Gastrocnemius medialis (tissue), 4 donors: ENCODE data around the gene SH3BP5. TPM values are rescaled to one million over a fixed set of nuclear protein-coding genes. Genes with fewer than 3 reads are reported as not detected.
"Not testable (repeated sequence)": the region's sequence is repeated elsewhere in the genome, so short reads cannot be mapped to it uniquely, and the experiment has no call there.

Experiments
- ATAC-seq, 2 donors: fragments of 150-250 bp; one replicate each; pipeline ENCODE4 v1.9.1; 2016
- DNase-seq, 2 donors: peaks; one replicate each; pipeline ENCODE4 v3.0.0-alpha.2; 2019
- H3K27ac ChIP-seq, 4 donors: fragments of 200-600 bp; sonication (generic); 1 replicate in 1 of 4; 2 replicates in 3 of 4; pipeline ENCODE4 v1.5.1; 2016 to 2018; ENCODE audit warnings: mild to moderate bottlenecking in 2 of 4, moderate library complexity in 1 of 4
- H3K27me3 ChIP-seq, 3 donors: fragments of 200-600 bp; sonication (generic) in 2 of 3; 1 replicate in 1 of 3; 2 replicates in 2 of 3; pipeline versions ENCODE4 v1.5.1 to v1.6.0; 2016 to 2019; ENCODE audit warnings: mild to moderate bottlenecking in 1 of 3, moderate library complexity in 1 of 3
- H3K36me3 ChIP-seq, 2 donors: fragments of 200-600 bp; sonication (generic) in 1 of 2; one replicate each; pipeline ENCODE4 v1.5.1; 2017 to 2018
- H3K4me1 ChIP-seq, 2 donors: fragments of 200-600 bp; sonication (generic) in 1 of 2; one replicate each; pipeline ENCODE4 v1.5.1; 2016 to 2017; ENCODE audit warnings: mild to moderate bottlenecking in 2 of 2
- H3K4me3 ChIP-seq, 4 donors: fragments of 200-600 bp; sonication (generic) in 3 of 4; 1 replicate in 1 of 4; 2 replicates in 3 of 4; pipeline ENCODE4 v1.5.1; 2016 to 2019; ENCODE audit warnings: mild to moderate bottlenecking in 2 of 4
- H3K9me3 ChIP-seq, 3 donors: fragments of 200-600 bp; sonication (generic) in 2 of 3; 1 replicate in 1 of 3; 2 replicates in 2 of 3; pipeline ENCODE4 v1.5.1; 2016 to 2019
- CTCF ChIP-seq, 5 experiments: fragments of 450-650 bp in 3 of 5; fragments of 200-600 bp in 2 of 5; sonication (generic) in 2 of 5; IDR thresholded peaks in 4 of 5; conservative IDR thresholded peaks in 1 of 5; 1 replicate in 4 of 5; 2 replicates in 1 of 5; pipeline ENCODE4 v1.5.1; 2016 to 2019; ENCODE audit warnings: antibody characterized with exemption in 5 of 5, mild to moderate bottlenecking in 3 of 5, moderate library complexity in 3 of 5
- POLR2A ChIP-seq, 2 donors: fragments of 450-650 bp; IDR thresholded peaks; one replicate each; pipeline ENCODE4 v1.6.1; 2017; ENCODE audit warnings: antibody characterized with exemption in 2 of 2, mild to moderate bottlenecking in 2 of 2, moderate library complexity in 2 of 2
- in situ Hi-C, 4 donors: fragments of 200-750 bp; cut with MboI; loops; one replicate each; pipeline versions ENCODE4 v1.15.0 to v1.8.0; 2017; ENCODE audit warnings: low sequenced_read_pairs in 4 of 4
- intact Hi-C: fragments of 100-400 bp; cut with DNase I; formaldehyde crosslinking; loops from one replicate; pipeline ENCODE4 v1.15.1; 2023; ENCODE audit warnings: low total_unique reads
- total RNA-seq, 4 donors: library from RNA; depleted of rRNA; stranded (reverse); fragments of >200 nt; gene quantifications; one replicate each; pipeline versions ENCODE4 v1.1.0 to v1.2.3, GENCODE V29; 2016

The SH3BP5 gene
- total RNA-seq, 4 donors from 2014 or later, result 31.5 to 111 (median 75.5) TPM

GRCh38 chr3:15375461-15376000 lies 43.1 kb upstream of the SH3BP5 start:
- H3K27me3 ChIP-seq, result no peaks in the 10 kb centered on the region
- H3K4me3 ChIP-seq, result no peak overlapping the region
- H3K9me3 ChIP-seq, result no peaks in the 10 kb centered on the region
- in situ Hi-C loops, result loop anchor here in 1 of 4 donors (5.0 kb wide), 1 partner anchor 38 kb away; no protein-coding TSS in a partner anchor
- TF ChIP-seq POLR2A (IDR thresholded peaks at IDR 0.05) (no peak), CTCF (IDR thresholded peaks at IDR 0.05 in 4 of 5, conservative IDR thresholded peaks at IDR 0.05 in 1 of 5) (no peak)
- intact Hi-C loops, result no loop called here
- no peak for ATAC-seq
- H3K4me1 ChIP-seq, result peaks cover 0 to 4% of the 10 kb centered on the region in 2 donors
- DNase-seq, result no peak
- no peak overlapping the region for H3K27ac ChIP-seq
- no peaks in the 10 kb centered on the region for H3K36me3 ChIP-seq

- H3K4me3 ChIP-seq, result no peak overlapping the region
- no peak overlapping the region for H3K27ac ChIP-seq
- H3K27me3 ChIP-seq, result no peaks in the 10 kb centered on the region
- ATAC-seq (no peak), DNase-seq (no peak)
- intact Hi-C loops (no loop called here), in situ Hi-C loops (loop anchor here in 1 of 4 donors (5.0 kb wide), 1 partner anchor 36 kb away; no protein-coding TSS in a partner anchor)
- peaks cover 0 to 3% of the 10 kb centered on the region in 2 donors for H3K4me1 ChIP-seq
- H3K36me3 ChIP-seq, result no peaks in the 10 kb centered on the region
- TF ChIP-seq CTCF (IDR thresholded peaks at IDR 0.05 in 4 of 5, conservative IDR thresholded peaks at IDR 0.05 in 1 of 5) (no peak), POLR2A (IDR thresholded peaks at IDR 0.05) (no peak)
- no peaks in the 10 kb centered on the region for H3K9me3 ChIP-seq
Observed at GRCh38 chr3:15372918-15373317, 40.5 kb upstream of the SH3BP5 start.

GRCh38 chr3:15368561-15369135 lies 36.3 kb upstream of the SH3BP5 start:
- no peak for DNase-seq
- Histone ChIP-seq H3K36me3 (no peaks in the 10 kb centered on the region), H3K27me3 (no peaks in the 10 kb centered on the region), H3K4me1 (no peaks in the 10 kb centered on the region), H3K4me3 (no peak overlapping the region), H3K9me3 (no peaks in the 10 kb centered on the region), H3K27ac (no peak overlapping the region)
- TF ChIP-seq POLR2A (IDR thresholded peaks at IDR 0.05), result no peak
- no peak for TF ChIP-seq CTCF (IDR thresholded peaks at IDR 0.05 in 4 of 5, conservative IDR thresholded peaks at IDR 0.05 in 1 of 5)
- ATAC-seq, result no peak
- in situ Hi-C loops (no loop called here), intact Hi-C loops (no loop called here)

- DNase-seq (no peak), ATAC-seq (no peak)
- Histone ChIP-seq H3K4me1 (no peaks in the 10 kb centered on the region), H3K27ac (no peak overlapping the region), H3K27me3 (no peaks in the 10 kb centered on the region), H3K36me3 (no peaks in the 10 kb centered on the region), H3K9me3 (no peaks in the 10 kb centered on the region), H3K4me3 (no peak overlapping the region)
- TF ChIP-seq CTCF (IDR thresholded peaks at IDR 0.05 in 4 of 5, conservative IDR thresholded peaks at IDR 0.05 in 1 of 5) (no peak), POLR2A (IDR thresholded peaks at IDR 0.05) (no peak)
- in situ Hi-C loops, result no loop called here
- intact Hi-C loops, result no loop called here
Observed at GRCh38 chr3:15367059-15367458, 34.7 kb upstream of the SH3BP5 start.

- H3K4me1 ChIP-seq, in situ Hi-C loops, H3K9me3 ChIP-seq, H3K4me3 ChIP-seq, H3K27me3 ChIP-seq, intact Hi-C loops, H3K36me3 ChIP-seq, DNase-seq, ATAC-seq, H3K27ac ChIP-seq: not testable (repeated sequence)
Observed at GRCh38 chr3:15364078-15364477, 31.7 kb upstream of the SH3BP5 start.
